GM12892 (cell line): ENCODE measurements around the gene NR0B2.
"Not testable (repeated sequence)": the region's sequence is repeated elsewhere in the genome, so short reads cannot be mapped to it uniquely, and the experiment has no call there.

Source experiments
- POLR2A ChIP-seq: IDR thresholded peaks from 2 replicates; pipeline ENCODE4 v1.6.1; 2011; ENCODE audit warnings: low read depth, low read length, control low read depth
- POLR2AphosphoS5 ChIP-seq: IDR thresholded peaks from 2 replicates; pipeline ENCODE4 v1.6.1; 2011; ENCODE audit warnings: low read depth, low read length, control low read depth
- TAF1 ChIP-seq: IDR thresholded peaks from 2 replicates; pipeline ENCODE4 v1.6.1; 2011; ENCODE audit warnings: low read depth, mild to moderate bottlenecking, control low read depth, low read length, borderline replicate concordance

- not testable (repeated sequence) for TF ChIP-seq POLR2AphosphoS5, POLR2A, TAF1
Measured at GRCh38 chr1:26873097-26873496, 40.7 kb downstream of the NR0B2 start.
